ENCODE results near the gene EIF6. TPM values are rescaled to one million over a fixed set of nuclear protein-coding genes. Genes with fewer than 3 reads are reported as not detected.

The EIF6 gene
- total RNA-seq, 6 donors from 2014 or later = 57.5 to 106 (median 88.7) TPM

DNA sequence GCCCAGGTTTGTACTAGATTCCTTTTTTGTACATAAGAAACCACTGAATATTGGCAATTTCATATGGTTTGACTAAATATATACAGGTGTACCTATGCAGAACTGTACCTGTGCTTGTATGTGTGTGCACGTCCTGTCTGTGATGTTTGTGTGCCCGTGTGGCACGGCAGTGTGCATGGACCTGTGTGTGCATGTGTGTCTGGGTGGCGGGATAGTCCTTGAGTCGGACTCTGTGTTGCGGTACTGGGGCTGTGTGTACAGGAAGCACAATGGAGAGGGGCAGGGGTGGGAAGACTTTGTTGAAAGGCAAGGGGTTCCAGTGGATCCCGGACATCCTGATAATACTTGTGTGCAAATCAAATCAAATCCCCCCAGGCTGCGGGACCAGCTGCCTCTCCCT, 11.1 kb upstream of the EIF6 start:
- H3K9me3 ChIP-seq = no peaks in the 10 kb centered on the region
- no peaks in the 10 kb centered on the region for H3K27me3 ChIP-seq
- TF ChIP-seq, protein P1, sequence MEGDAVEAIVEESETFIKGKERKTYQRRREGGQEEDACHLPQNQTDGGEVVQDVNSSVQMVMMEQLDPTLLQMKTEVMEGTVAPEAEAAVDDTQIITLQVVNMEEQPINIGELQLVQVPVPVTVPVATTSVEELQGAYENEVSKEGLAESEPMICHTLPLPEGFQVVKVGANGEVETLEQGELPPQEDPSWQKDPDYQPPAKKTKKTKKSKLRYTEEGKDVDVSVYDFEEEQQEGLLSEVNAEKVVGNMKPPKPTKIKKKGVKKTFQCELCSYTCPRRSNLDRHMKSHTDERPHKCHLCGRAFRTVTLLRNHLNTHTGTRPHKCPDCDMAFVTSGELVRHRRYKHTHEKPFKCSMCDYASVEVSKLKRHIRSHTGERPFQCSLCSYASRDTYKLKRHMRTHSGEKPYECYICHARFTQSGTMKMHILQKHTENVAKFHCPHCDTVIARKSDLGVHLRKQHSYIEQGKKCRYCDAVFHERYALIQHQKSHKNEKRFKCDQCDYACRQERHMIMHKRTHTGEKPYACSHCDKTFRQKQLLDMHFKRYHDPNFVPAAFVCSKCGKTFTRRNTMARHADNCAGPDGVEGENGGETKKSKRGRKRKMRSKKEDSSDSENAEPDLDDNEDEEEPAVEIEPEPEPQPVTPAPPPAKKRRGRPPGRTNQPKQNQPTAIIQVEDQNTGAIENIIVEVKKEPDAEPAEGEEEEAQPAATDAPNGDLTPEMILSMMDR (IDR thresholded peaks at IDR 0.05) = no peak
- TF ChIP-seq POLR2AphosphoS5 (IDR thresholded peaks at IDR 0.05) (no peak), EP300 (IDR thresholded peaks at IDR 0.05) (no peak), POLR2A (IDR thresholded peaks at IDR 0.05) (no peak)
- no peaks in the 10 kb centered on the region for H3K36me3 ChIP-seq
- no peak overlapping the region for H3K4me3 ChIP-seq
- no peaks in the 10 kb centered on the region for H3K4me1 ChIP-seq
- DNase-seq (no peak), ATAC-seq (ENCODE audit: low FRiP score in 2 of 2) (no peak)
- 67 to 82% methylated on average over 5 to 8 of the region's 8 CpGs for WGBS, 2 donors
- H3K27ac ChIP-seq = no peak overlapping the region

DNA sequence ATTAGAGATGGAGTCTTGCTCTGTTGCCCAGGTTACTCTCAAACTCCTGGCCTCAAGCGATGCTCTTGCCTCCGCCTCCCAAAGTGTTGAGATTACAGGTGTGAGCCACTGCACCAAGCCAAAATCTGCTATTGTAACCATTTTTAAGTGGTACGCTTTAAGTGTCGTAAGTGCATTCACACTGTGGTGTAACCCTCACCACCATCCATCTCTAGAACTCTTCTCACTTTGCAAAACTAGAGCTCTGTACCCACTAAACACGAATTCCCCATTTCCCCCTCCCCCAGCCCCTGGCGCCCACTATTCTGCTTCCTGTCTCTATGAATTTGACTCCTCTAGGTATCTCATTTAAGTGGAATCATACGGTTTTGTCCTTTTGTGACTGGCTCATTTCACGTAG, 10.5 kb upstream of the EIF6 start:
- Histone ChIP-seq H3K4me3 (no peak overlapping the region), H3K4me1 (no peaks in the 10 kb centered on the region), H3K27ac (no peak overlapping the region), H3K9me3 (no peaks in the 10 kb centered on the region), H3K36me3 (no peaks in the 10 kb centered on the region), H3K27me3 (no peaks in the 10 kb centered on the region)
- DNase-seq (no peak), ATAC-seq (ENCODE audit: low FRiP score in 2 of 2) (no peak)
- TF ChIP-seq EP300 (IDR thresholded peaks at IDR 0.05) (no peak), POLR2AphosphoS5 (IDR thresholded peaks at IDR 0.05) (no peak), POLR2A (IDR thresholded peaks at IDR 0.05) (no peak)
- TF ChIP-seq, protein P1 (IDR thresholded peaks at IDR 0.05) = no peak
- WGBS, 2 donors = 69 to 76% methylated on average over 8 of the region's 8 CpGs

DNA sequence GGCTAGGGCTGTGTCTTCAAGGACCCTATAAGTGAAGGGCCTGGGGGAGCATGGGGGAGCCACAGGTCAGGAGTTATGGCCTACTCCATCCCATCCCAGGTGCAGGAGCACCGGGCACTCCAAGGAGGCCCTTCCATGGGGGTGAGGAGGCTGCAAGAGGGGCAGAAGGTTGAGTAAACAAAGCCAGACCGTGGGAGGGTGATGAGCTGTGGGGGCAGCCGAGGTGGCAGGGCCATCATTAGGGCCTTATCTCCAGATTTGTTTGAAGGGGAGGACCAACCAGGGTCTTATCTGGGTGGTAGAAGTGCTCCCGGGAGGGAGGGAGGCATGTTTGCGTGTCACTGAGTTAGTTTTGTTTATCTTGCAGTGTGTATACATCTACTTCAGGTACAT, 9.7 kb upstream of the EIF6 start:
- 39 to 56% methylated on average over 5 of the region's 5 CpGs for whole genome bisulfite sequencing, 2 donors
- DNase-seq = no peak
- ATAC-seq (ENCODE audit: low FRiP score in 2 of 2) = no peak

DNA sequence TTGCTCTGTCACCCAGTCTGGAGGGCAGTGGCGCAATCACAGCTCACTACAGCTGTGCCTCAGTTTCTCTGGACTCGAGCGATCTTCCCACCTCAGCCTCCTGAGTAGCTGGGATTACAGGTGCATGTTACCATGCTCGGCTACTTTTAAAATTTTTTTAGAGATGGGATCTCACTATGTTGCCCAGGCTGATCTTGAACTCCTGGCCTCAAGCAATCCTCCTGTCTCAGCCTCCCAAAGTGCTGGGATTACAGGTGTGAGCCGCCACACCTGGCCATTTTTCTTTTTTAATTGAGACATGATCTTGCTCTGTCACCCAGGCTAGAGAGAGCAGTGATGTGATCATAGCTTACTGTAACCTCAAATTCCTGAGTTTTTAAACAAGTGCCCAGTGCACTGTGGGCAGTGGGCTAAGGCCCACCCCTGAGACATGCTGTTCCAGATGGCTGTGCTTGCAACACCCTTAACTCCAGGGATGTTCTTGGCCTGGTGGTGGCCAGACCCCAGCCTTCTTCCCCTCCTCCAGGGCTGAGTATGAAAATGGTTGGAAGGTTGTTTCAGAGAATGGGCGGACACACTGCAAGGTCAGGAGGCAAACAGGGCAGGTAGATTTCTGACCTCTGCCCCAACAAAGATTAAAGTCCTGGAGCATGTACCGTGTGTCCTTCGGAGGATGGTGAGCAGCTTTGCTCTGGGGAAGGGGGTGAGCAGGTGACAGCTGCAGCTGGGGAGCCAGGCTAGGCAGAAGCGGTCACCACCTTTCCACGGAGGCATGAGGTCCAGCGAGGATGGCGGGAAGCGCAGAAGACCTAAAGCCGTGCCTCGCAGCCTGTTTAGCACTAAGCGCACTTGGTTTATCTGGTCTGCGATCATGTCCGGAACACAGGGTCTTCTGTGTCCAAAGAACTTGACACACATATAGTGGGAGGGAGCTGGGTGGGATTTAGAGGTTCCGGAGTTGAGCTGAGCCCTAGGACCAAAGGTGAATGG, 9.0 kb upstream of the EIF6 start:
- H3K4me3 ChIP-seq = no peak overlapping the region
- TF ChIP-seq POLR2AphosphoS5 (IDR thresholded peaks at IDR 0.05) = no peak
- TF ChIP-seq, protein P1 (IDR thresholded peaks at IDR 0.05) = no peak
- no peak for TF ChIP-seq POLR2A (IDR thresholded peaks at IDR 0.05)
- no peak for TF ChIP-seq EP300 (IDR thresholded peaks at IDR 0.05)
- DNase-seq = no peak
- H3K27ac ChIP-seq = no peak overlapping the region
- no peaks in the 10 kb centered on the region for H3K27me3 ChIP-seq
- no peak for ATAC-seq (ENCODE audit: low FRiP score in 2 of 2)
- no peaks in the 10 kb centered on the region for H3K9me3 ChIP-seq
- H3K4me1 ChIP-seq = no peaks in the 10 kb centered on the region
- 86 to 92% methylated on average over 18 to 19 of the region's 19 CpGs for WGBS, 2 donors
- no peaks in the 10 kb centered on the region for H3K36me3 ChIP-seq

More for the DNA sequence above, 9.7 kb upstream of the EIF6 start:
- TF ChIP-seq EP300 (IDR thresholded peaks at IDR 0.05) (no peak), POLR2A (IDR thresholded peaks at IDR 0.05) (no peak), POLR2AphosphoS5 (IDR thresholded peaks at IDR 0.05) (no peak)
- TF ChIP-seq, protein P1 (IDR thresholded peaks at IDR 0.05) = no peak
- no peaks in the 10 kb centered on the region for H3K4me1 ChIP-seq
- no peak overlapping the region for H3K27ac ChIP-seq
- H3K9me3 ChIP-seq = no peaks in the 10 kb centered on the region
- no peak overlapping the region for H3K4me3 ChIP-seq
- no peaks in the 10 kb centered on the region for H3K27me3 ChIP-seq
- H3K36me3 ChIP-seq = no peaks in the 10 kb centered on the region
